ENCODE measurements around the gene GABRB3. TPM values are rescaled to one million over a fixed set of nuclear protein-coding genes. Genes with fewer than 3 reads are reported as not detected.

Gene GABRB3
- total RNA-seq, 2 donors from 2014 or later: 3.6 to 7.3 TPM

GRCh38 chr15:26702381-26702780 is 70.5 kb downstream of the GABRB3 start:
- Histone ChIP-seq H3K27ac (no peak overlapping the region), H3K36me3 (replicated peaks in 1 of 2; ENCODE audit: insufficient read depth in 1 of 2, low read depth in 2 of 2) (no peaks in the 10 kb centered on the region), H3K4me1 (no peaks in the 10 kb centered on the region), H3K4me3 (no peak overlapping the region), H3K27me3 (no peaks in the 10 kb centered on the region), H3K9me3 (no peaks in the 10 kb centered on the region)
- WGBS, 2 donors: 46 to 55% methylated on average over 1 of the region's 1 CpG
- DNase-seq: no peak
- no peak for TF ChIP-seq CTCF (IDR thresholded peaks at IDR 0.05)
- ATAC-seq: no peak
- intact Hi-C loops (cut with DNase I): no loop called here

DNA sequence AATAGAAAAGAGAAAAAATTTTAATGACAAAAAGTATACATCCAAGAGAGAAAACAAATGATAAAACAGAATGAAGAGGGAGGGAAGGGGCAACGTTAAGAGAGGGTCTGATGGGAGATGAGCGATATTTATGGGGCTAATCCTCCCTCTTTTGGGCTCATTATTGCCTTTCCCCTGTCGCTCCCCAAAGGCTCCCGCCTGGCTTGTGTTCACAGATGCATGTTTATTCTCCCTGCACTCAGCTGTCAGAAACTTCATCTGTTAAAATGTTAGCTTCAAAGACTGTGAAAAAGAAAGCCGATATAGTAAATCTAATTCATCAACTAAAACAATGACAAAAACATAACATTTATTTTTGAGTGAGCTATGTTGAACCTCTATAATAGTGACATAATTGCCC is 74.3 kb downstream of the GABRB3 start:
- WGBS, 2 donors: 43 to 46% methylated on average over 5 of the region's 5 CpGs
- intact Hi-C loops (cut with DNase I): no loop called here
- no peaks in the 10 kb centered on the region for H3K27me3 ChIP-seq
- no peak overlapping the region for H3K4me3 ChIP-seq
- H3K9me3 ChIP-seq: no peaks in the 10 kb centered on the region
- no peaks in the 10 kb centered on the region for H3K4me1 ChIP-seq
- ATAC-seq (no peak), DNase-seq (no peak)
- no peaks in the 10 kb centered on the region for H3K36me3 ChIP-seq (replicated peaks in 1 of 2; ENCODE audit: insufficient read depth in 1 of 2, low read depth in 2 of 2)
- H3K27ac ChIP-seq: no peak overlapping the region
- no peak for TF ChIP-seq POLR2A (IDR thresholded peaks at IDR 0.05)

DNA sequence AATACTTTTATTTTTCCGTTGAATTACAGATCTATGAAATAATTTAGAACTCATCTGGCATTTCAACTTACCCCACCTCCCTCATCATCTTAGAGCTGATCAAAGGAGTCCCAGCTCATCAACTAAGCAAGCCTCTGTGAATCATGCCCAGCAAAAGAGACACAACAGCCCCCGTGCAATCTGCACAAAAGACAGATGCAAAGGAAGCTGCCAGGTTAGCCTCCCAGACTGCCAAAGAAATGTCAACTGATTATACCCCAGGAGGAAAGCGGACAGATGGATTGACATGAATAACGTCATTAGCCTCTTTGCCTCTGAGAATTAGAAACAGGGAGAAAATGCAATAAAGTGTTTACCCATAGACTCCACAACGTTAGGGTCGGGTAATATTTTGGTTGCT is 75.0 kb downstream of the GABRB3 start:
- ATAC-seq: no peak
- DNase-seq: no peak
- TF ChIP-seq POLR2A (IDR thresholded peaks at IDR 0.05) (no peak), CTCF (IDR thresholded peaks at IDR 0.05) (no peak)
- intact Hi-C loops (cut with DNase I): no loop called here
- Histone ChIP-seq H3K27ac (no peak overlapping the region), H3K9me3 (no peaks in the 10 kb centered on the region), H3K27me3 (no peaks in the 10 kb centered on the region), H3K4me3 (no peak overlapping the region), H3K4me1 (no peaks in the 10 kb centered on the region), H3K36me3 (replicated peaks in 1 of 2; ENCODE audit: insufficient read depth in 1 of 2, low read depth in 2 of 2) (no peaks in the 10 kb centered on the region)
- WGBS, 2 donors: 45 to 48% methylated on average over 6 of the region's 6 CpGs

GRCh38 chr15:26691249-26691648 is 81.6 kb downstream of the GABRB3 start:
- H3K27ac ChIP-seq: no peak overlapping the region
- intact Hi-C loops (cut with DNase I): no loop called here
- no peaks in the 10 kb centered on the region for H3K9me3 ChIP-seq
- H3K4me1 ChIP-seq: no peaks in the 10 kb centered on the region
- TF ChIP-seq CTCF (IDR thresholded peaks at IDR 0.05) (no peak), POLR2A (IDR thresholded peaks at IDR 0.05) (no peak)
- no peak overlapping the region for H3K4me3 ChIP-seq
- ATAC-seq: no peak
- no peak for DNase-seq
- no peaks in the 10 kb centered on the region for H3K27me3 ChIP-seq
- WGBS, 2 donors: 62% methylated on average over 4 of the region's 4 CpGs
- no peaks in the 10 kb centered on the region for H3K36me3 ChIP-seq (replicated peaks in 1 of 2; ENCODE audit: insufficient read depth in 1 of 2, low read depth in 2 of 2)

DNA sequence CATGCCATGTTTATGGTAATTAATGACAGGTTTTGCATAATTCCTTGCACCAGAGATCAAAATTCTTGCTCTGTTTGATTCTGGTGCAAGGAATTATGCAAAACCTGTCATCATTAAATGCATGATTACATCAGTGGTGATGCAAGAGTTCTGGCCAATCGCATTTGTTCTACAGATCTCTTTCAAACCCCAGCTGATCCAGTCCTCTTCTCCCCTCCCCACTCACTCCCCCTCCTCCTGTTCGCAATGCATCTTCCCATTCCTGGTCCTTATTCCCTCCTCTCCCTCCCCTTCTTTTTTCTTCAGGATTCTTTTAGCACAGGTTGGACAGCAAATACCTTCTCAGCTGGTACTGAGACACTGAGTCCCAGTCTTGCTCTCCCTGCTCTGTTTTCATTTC is 82.1 kb downstream of the GABRB3 start:
- WGBS, 2 donors: 51 to 54% methylated on average over 2 of the region's 2 CpGs
- no peak for TF ChIP-seq POLR2A (IDR thresholded peaks at IDR 0.05)
- no peak for TF ChIP-seq CTCF (IDR thresholded peaks at IDR 0.05)

More for the DNA sequence above, 82.1 kb downstream of the GABRB3 start:
- intact Hi-C loops (cut with DNase I): no loop called here
- H3K4me3 ChIP-seq: no peak overlapping the region
- ATAC-seq (no peak), DNase-seq (no peak)
- H3K36me3 ChIP-seq (replicated peaks in 1 of 2; ENCODE audit: insufficient read depth in 1 of 2, low read depth in 2 of 2): no peaks in the 10 kb centered on the region
- no peak overlapping the region for H3K27ac ChIP-seq
- H3K27me3 ChIP-seq: no peaks in the 10 kb centered on the region
- no peaks in the 10 kb centered on the region for H3K9me3 ChIP-seq
- no peaks in the 10 kb centered on the region for H3K4me1 ChIP-seq
